IPS DF 6.9 (cell line): ENCODE measurements around the gene SMAGP.
"Not testable (repeated sequence)": the region's sequence is repeated elsewhere in the genome, so short reads cannot be mapped to it uniquely, and the experiment has no call there.

ENCODE experiments used
- DNase-seq: peaks from one replicate; pipeline ENCODE4 v3.0.0-alpha.2; 2013; ENCODE audit warnings: low read depth, low spot score
- H3K27ac ChIP-seq: one replicate; pipeline ENCODE4 v1.5.1; 2013; ENCODE audit warnings: low read length, control low read depth
- H3K27me3 ChIP-seq: 2 replicates; pipeline ENCODE4 v1.6.1; 2013; ENCODE audit warnings: mild to moderate bottlenecking, low read length; ENCODE audit not compliant: control insufficient read depth, insufficient read depth
- H3K36me3 ChIP-seq: 2 replicates; pipeline ENCODE4 v1.6.1; 2013; ENCODE audit warnings: low read length; ENCODE audit not compliant: control insufficient read depth, insufficient read depth
- H3K4me1 ChIP-seq: 2 replicates; pipeline ENCODE4 v1.6.1; 2013; ENCODE audit warnings: low read length; ENCODE audit not compliant: control insufficient read depth, insufficient read depth
- H3K4me3 ChIP-seq: 2 replicates; pipeline ENCODE4 v1.5.1; 2013; ENCODE audit warnings: mild to moderate bottlenecking, low read length
- H3K9me3 ChIP-seq: 2 replicates; pipeline ENCODE4 v1.6.1; 2013; ENCODE audit warnings: low read length, inconsistent platforms; ENCODE audit not compliant: control insufficient read depth, insufficient read depth
- WGBS: extraction: QIAGEN DNeasy Blood & Tissue Kit; methylation state at CpG from one replicate; pipeline ENCODE4 v1.1.7; 2013; ENCODE audit warnings: mixed read lengths, missing lambda C conversion rate; ENCODE audit not compliant: insufficient read length, insufficient coverage; 5-methylcytosine and 5-hydroxymethylcytosine counted together

SMAGP gene

GRCh38 chr12:51270067-51270950 is at the start of gene SMAGP:
SMAGP (minus strand) TSS chr12:51270415; CDS start chr12:51269278, 1,137 bp downstream.
- DNase-seq, result no peak
- Histone ChIP-seq H3K4me3 (peak within 1 kb of the TSS; percentile 51; the same call in 1 of the 2 replicates), H3K9me3 (no peaks in the 10 kb centered on the region), H3K27me3 (peaks cover 6% of the 10 kb centered on the region; the same call in 1 of the 2 replicates), H3K36me3 (no peaks in the 10 kb centered on the region), H3K4me1 (peaks cover 2% of the 10 kb centered on the region; the same call in 1 of the 2 replicates), H3K27ac (no peak within 1 kb of the TSS)
- no CpG with 5 or more reads among the region's 83 CpGs for WGBS

- H3K9me3 ChIP-seq, result no peaks in the 10 kb centered on the region
- no peaks in the 10 kb centered on the region for H3K36me3 ChIP-seq
- no peak overlapping the region for H3K27ac ChIP-seq
- H3K4me3 ChIP-seq, result no peak overlapping the region
- H3K4me1 ChIP-seq, result peaks cover 6% of the 10 kb centered on the region; the same call in 1 of the 2 replicates
- DNase-seq, result no peak
- whole genome bisulfite sequencing, result no CpG with 5 or more reads among the region's 3 CpGs
- H3K27me3 ChIP-seq, result no peaks in the 10 kb centered on the region
Observed at GRCh38 chr12:51318846-51319599, 48.8 kb upstream of the SMAGP start.

GRCh38 chr12:51318057-51318806 is 48.0 kb upstream of the SMAGP start:
- not testable (repeated sequence) for H3K27ac ChIP-seq, H3K4me1 ChIP-seq, H3K9me3 ChIP-seq, DNase-seq, H3K4me3 ChIP-seq, H3K27me3 ChIP-seq, H3K36me3 ChIP-seq
- no CpG with 5 or more reads among the region's 8 CpGs for WGBS

GRCh38 chr12:51311389-51311788 is 41.2 kb upstream of the SMAGP start:
- WGBS, result no CpG with 5 or more reads among the region's 1 CpG
- no peaks in the 10 kb centered on the region for H3K9me3 ChIP-seq
- H3K27me3 ChIP-seq, result no peaks in the 10 kb centered on the region; the same call in 1 of the 2 replicates
- no peaks in the 10 kb centered on the region for H3K36me3 ChIP-seq
- no peak for DNase-seq
- H3K27ac ChIP-seq, result no peak overlapping the region
- H3K4me3 ChIP-seq, result no peak overlapping the region
- H3K4me1 ChIP-seq, result no peaks in the 10 kb centered on the region

- no peak overlapping the region for H3K27ac ChIP-seq
- DNase-seq, result no peak
Observed at GRCh38 chr12:51307655-51308593, 37.7 kb upstream of the SMAGP start.

GRCh38 chr12:51306507-51306906 is 36.3 kb upstream of the SMAGP start:
- Histone ChIP-seq H3K9me3 (no peaks in the 10 kb centered on the region), H3K4me1 (no peaks in the 10 kb centered on the region), H3K27me3 (no peaks in the 10 kb centered on the region; the same call in 1 of the 2 replicates), H3K4me3 (no peak overlapping the region), H3K27ac (no peak overlapping the region), H3K36me3 (no peaks in the 10 kb centered on the region)
- no peak for DNase-seq
- WGBS, result no CpG with 5 or more reads among the region's 5 CpGs

More at GRCh38 chr12:51307655-51308593, 37.7 kb upstream of the SMAGP start:
- H3K4me3 ChIP-seq, result no peak overlapping the region
- no peaks in the 10 kb centered on the region for H3K9me3 ChIP-seq
- no peaks in the 10 kb centered on the region for H3K4me1 ChIP-seq
- H3K27me3 ChIP-seq, result no peaks in the 10 kb centered on the region; the same call in 1 of the 2 replicates
- WGBS, result 100% methylated on average over 1 of the region's 6 CpGs
- no peaks in the 10 kb centered on the region for H3K36me3 ChIP-seq

- H3K9me3 ChIP-seq, H3K27me3 ChIP-seq, H3K4me1 ChIP-seq, H3K27ac ChIP-seq, H3K36me3 ChIP-seq, H3K4me3 ChIP-seq, DNase-seq: not testable (repeated sequence)
- no CpG with 5 or more reads among the region's 10 CpGs for WGBS
Observed at GRCh38 chr12:51300768-51301167, 30.6 kb upstream of the SMAGP start.

- Histone ChIP-seq H3K36me3 (no peaks in the 10 kb centered on the region), H3K4me3 (no peak overlapping the region), H3K27me3 (no peaks in the 10 kb centered on the region), H3K4me1 (peaks cover 1% of the 10 kb centered on the region), H3K9me3 (no peaks in the 10 kb centered on the region), H3K27ac (no peak overlapping the region)
- no peak for DNase-seq
- no CpG with 5 or more reads among the region's 5 CpGs for WGBS
Observed at GRCh38 chr12:51295651-51296050, 25.4 kb upstream of the SMAGP start.

- not testable (repeated sequence) for H3K4me1 ChIP-seq, H3K27me3 ChIP-seq, H3K4me3 ChIP-seq, H3K36me3 ChIP-seq, DNase-seq, H3K27ac ChIP-seq, H3K9me3 ChIP-seq
- no CpG with 5 or more reads among the region's 10 CpGs for WGBS
Observed at GRCh38 chr12:51294097-51294496, 23.9 kb upstream of the SMAGP start.
